CD4-positive, alpha-beta T cell (primary cell): ENCODE results near the gene ANKLE2. TPM values are rescaled to one million over a fixed set of nuclear protein-coding genes. Genes with fewer than 3 reads are reported as not detected.
A peak's percentile ranks its signal among the peaks of the same experiment; 100 is the strongest.

Experiments used
- ATAC-seq: fragments of 200-7000 bp; cut with Tn5 transposase; one replicate; pipeline ENCODE4 v1.10.0; 2022; ENCODE audit warnings: mild to moderate bottlenecking; ENCODE audit not compliant: poor library complexity
- CTCF ChIA-PET: fragments of 350-600 bp; sonication (Branson Sonifier 250); formaldehyde crosslinking; loops from one replicate; lab custom pipeline; 2021; ENCODE audit warnings: antibody characterized with exemption, inconsistent platforms; lab: Charles Lee
- POLR2A ChIA-PET: fragments of 350-600 bp; sonication (Branson Sonifier 250); formaldehyde crosslinking; loops from one replicate; lab custom pipeline; 2021; ENCODE audit warnings: antibody characterized with exemption, inconsistent platforms; lab: Charles Lee
- DNase-seq, 14 experiments: peaks; one replicate each; pipeline ENCODE4 v3.0.0-alpha.2; 2013 to 2020; ENCODE audit warnings: mixed read lengths in 2 of 14
- H3K27ac ChIP-seq, 2 donors: one replicate each; pipeline versions ENCODE4 v1.5.1 to v1.7.0; 2013; ENCODE audit warnings: low read length in 2 of 2, low read depth in 1 of 2, mild to moderate bottlenecking in 1 of 2
- H3K27me3 ChIP-seq, 2 experiments: 1 replicate in 1 of 2; 2 replicates in 1 of 2; pipeline versions ENCODE4 v1.6.1 to v1.7.0; 2013; ENCODE audit warnings: low read length in 2 of 2, control low read depth in 1 of 2, mild to moderate bottlenecking in 1 of 2, moderate library complexity in 1 of 2; ENCODE audit not compliant: insufficient read depth in 2 of 2, control insufficient read depth in 1 of 2
- H3K36me3 ChIP-seq: one replicate; pipeline ENCODE4 v1.6.1; 2013; ENCODE audit warnings: low read length, control low read depth; ENCODE audit not compliant: insufficient read depth
- H3K4me1 ChIP-seq: one replicate; pipeline ENCODE4 v1.6.1; 2013; ENCODE audit warnings: low read length, control low read depth; ENCODE audit not compliant: insufficient read depth
- H3K4me3 ChIP-seq: one replicate; pipeline ENCODE4 v1.5.1; 2013; ENCODE audit warnings: mild to moderate bottlenecking, low read length, moderate library complexity
- H3K9me3 ChIP-seq, 2 experiments: 1 replicate in 1 of 2; 2 replicates in 1 of 2; pipeline versions ENCODE4 v1.6.1 to v1.7.0; 2013; ENCODE audit warnings: low read length in 2 of 2, mild to moderate bottlenecking in 2 of 2, control low read depth in 1 of 2, moderate library complexity in 1 of 2; ENCODE audit not compliant: control insufficient read depth in 1 of 2, insufficient read depth in 1 of 2
- H3K27ac Mint-ChIP-seq: one replicate; pipeline ENCODE4 v1.8.0; 2020; ENCODE audit warnings: mixed read lengths
- H3K27me3 Mint-ChIP-seq: one replicate; pipeline ENCODE4 v1.8.0; 2021; ENCODE audit warnings: mixed read lengths
- H3K36me3 Mint-ChIP-seq: one replicate; pipeline ENCODE4 v1.8.0; 2021; ENCODE audit warnings: low read depth, mixed read lengths
- H3K4me1 Mint-ChIP-seq: one replicate; pipeline ENCODE4 v1.8.0; 2021; ENCODE audit warnings: low read depth, mixed read lengths
- H3K4me3 Mint-ChIP-seq: one replicate; pipeline ENCODE4 v1.8.0; 2020; ENCODE audit warnings: mild to moderate bottlenecking, mixed read lengths
- H3K9me3 Mint-ChIP-seq: one replicate; pipeline ENCODE4 v1.8.0; 2020; ENCODE audit warnings: mixed read lengths
- CTCF ChIP-seq: fragments of 200-600 bp; IDR thresholded peaks from one replicate; pipeline ENCODE4 v1.8.0; 2022; ENCODE audit warnings: antibody characterized with exemption, mild to moderate bottlenecking
- intact Hi-C, 2 experiments: fragments of 100-400 bp; cut with DNase I in 1 of 2; cut with micrococcal nuclease in 1 of 2; formaldehyde crosslinking; loops; one replicate each; pipeline versions ENCODE4 v1.15.1 to v1.9.0; 2023 to 2025; cut with DNase I, micrococcal nuclease
- total RNA-seq, 174 experiments: library from RNA in 2 of 174; stranded (reverse) in 2 of 174; gene quantifications; one replicate each; pipeline ENCODE4 v1.2.3 and lab custom pipeline; 2021 to 2026

The ANKLE2 gene
- total RNA-seq, 2 experiments from 2014 or later, result 61.7 to 65.7 TPM

GRCh38 chr12:132728502-132728901, 33.1 kb downstream of the ANKLE2 start:
- no peaks in the 10 kb centered on the region for H3K9me3 ChIP-seq

GRCh38 chr12:132727091-132727794, 34.4 kb downstream of the ANKLE2 start:
- intact Hi-C loops, result no loop called here
- Mint-ChIP-seq H3K9me3 (no peaks in the 10 kb centered on the region), H3K27me3 (no peaks in the 10 kb centered on the region), H3K4me1 (no peaks in the 10 kb centered on the region), H3K4me3 (no peak overlapping the region), H3K36me3 (peaks cover 76% of the 10 kb centered on the region), H3K27ac (no peak overlapping the region)
- Histone ChIP-seq H3K27me3 (no peaks in the 10 kb centered on the region), H3K27ac (no peak overlapping the region), H3K9me3 (no peaks in the 10 kb centered on the region), H3K4me3 (no peak overlapping the region), H3K4me1 (no peaks in the 10 kb centered on the region), H3K36me3 (peaks cover 78% of the 10 kb centered on the region)
- POLR2A ChIA-PET, result no interaction called here
- no peak for TF ChIP-seq CTCF
- ATAC-seq (no peak), DNase-seq (peak in 1 of 14 experiments; percentile 16)
- CTCF ChIA-PET, result no interaction called here

More at GRCh38 chr12:132728502-132728901, 33.1 kb downstream of the ANKLE2 start:
- H3K4me1 Mint-ChIP-seq, result no peaks in the 10 kb centered on the region
- ChIA-PET POLR2A (no interaction called here), CTCF (no interaction called here)
- DNase-seq (no peak), ATAC-seq (no peak)
- H3K27ac Mint-ChIP-seq, result no peak overlapping the region
- H3K27me3 Mint-ChIP-seq, result no peaks in the 10 kb centered on the region
- Histone ChIP-seq H3K4me3 (no peak overlapping the region), H3K27ac (no peak overlapping the region), H3K36me3 (peaks cover 74% of the 10 kb centered on the region), H3K27me3 (no peaks in the 10 kb centered on the region), H3K4me1 (no peaks in the 10 kb centered on the region)
- intact Hi-C loops, result no loop called here
- no peaks in the 10 kb centered on the region for H3K9me3 Mint-ChIP-seq
- H3K36me3 Mint-ChIP-seq, result peaks cover 87% of the 10 kb centered on the region
- no peak overlapping the region for H3K4me3 Mint-ChIP-seq
- TF ChIP-seq CTCF, result no peak

GRCh38 chr12:132726386-132726785, 35.2 kb downstream of the ANKLE2 start:
- H3K9me3 ChIP-seq, result no peaks in the 10 kb centered on the region
- no peak overlapping the region for H3K4me3 Mint-ChIP-seq
- peaks cover 74% of the 10 kb centered on the region for H3K36me3 Mint-ChIP-seq
- ATAC-seq, result no peak
- no peak overlapping the region for H3K27ac Mint-ChIP-seq
- CTCF ChIA-PET, result no interaction called here
- H3K4me1 Mint-ChIP-seq, result no peaks in the 10 kb centered on the region
- peaks cover 75% of the 10 kb centered on the region for H3K36me3 ChIP-seq
- H3K4me1 ChIP-seq, result no peaks in the 10 kb centered on the region
- no peaks in the 10 kb centered on the region for H3K27me3 Mint-ChIP-seq
- H3K27me3 ChIP-seq, result no peaks in the 10 kb centered on the region
- POLR2A ChIA-PET, result no interaction called here
- no peak overlapping the region for H3K27ac ChIP-seq
- peak in 1 of 14 experiments; percentile 11 for DNase-seq
- intact Hi-C loops, result no loop called here
- TF ChIP-seq CTCF, result no peak
- H3K9me3 Mint-ChIP-seq, result no peaks in the 10 kb centered on the region
- H3K4me3 ChIP-seq, result no peak overlapping the region
